Measurements from ENCODE around the gene CAPZB. TPM values are rescaled to one million over a fixed set of nuclear protein-coding genes. Genes with fewer than 3 reads are reported as not detected.
"Not testable (repeated sequence)": the region's sequence is repeated elsewhere in the genome, so short reads cannot be mapped to it uniquely, and the experiment has no call there.

Gene CAPZB
- polyA plus RNA-seq, 2 of the 4 experiments (the other 2 are of a cell fraction), result 133 to 296 TPM

GRCh38 chr1:19524791-19525190 is 39.5 kb upstream of the CAPZB start (continued):
- TF ChIP-seq RCOR1 (IDR thresholded peaks at IDR 0.05; ENCODE audit: low read depth, low read length) (no peak), ZFP36 (IDR thresholded peaks at IDR 0.05; ENCODE audit: borderline replicate concordance, partially characterized antibody) (no peak), USF2 (IDR thresholded peaks at IDR 0.05) (no peak), JUNB (IDR thresholded peaks at IDR 0.05) (no peak), RAD21 (conservative IDR thresholded peaks at IDR 0.05 in 1 of 2, IDR thresholded peaks at IDR 0.05 in 1 of 2) (no peak), SREBF2 (IDR thresholded peaks at IDR 0.05) (no peak), BHLHE40 (IDR thresholded peaks at IDR 0.05; ENCODE audit: low read depth, low read length) (no peak)

GRCh38 chr1:19522570-19522969 is 37.2 kb upstream of the CAPZB start:
- CTCF ChIA-PET; H3K4me1 ChIP-seq; H3K4me2 ChIP-seq; FAIRE-seq; H3K9me3 ChIP-seq; DNase-seq (ENCODE audit: low read depth in 1 of 2, low spot score in 1 of 2); H3K27ac ChIP-seq; ATAC-seq; POLR2A ChIA-PET; H3K4me3 ChIP-seq: not testable (repeated sequence)
- 27% methylated on average over 4 of the region's 4 CpGs for WGBS (ENCODE audit: missing lambda C conversion rate)

- TF ChIP-seq RFX5 (IDR thresholded peaks at IDR 0.05) (no peak), E2F6 (IDR thresholded peaks at IDR 0.05; ENCODE audit: borderline replicate concordance, low read depth) (no peak), HDAC2 (IDR thresholded peaks at IDR 0.05) (no peak), NR3C1 (IDR thresholded peaks at IDR 0.05) (no peak), CBX2 (IDR thresholded peaks at IDR 0.05; ENCODE audit: borderline replicate concordance, low read depth) (no peak), POLR2AphosphoS2 (conservative IDR thresholded peaks at IDR 0.05; ENCODE audit: low read length) (no peak), SMC3 (IDR thresholded peaks at IDR 0.05) (no peak), TP53 (CRISPR knock-in tag; IDR thresholded peaks at IDR 0.05) (no peak), MYC (IDR thresholded peaks at IDR 0.05; ENCODE audit: borderline replicate concordance, low read length) (no peak), JUN (IDR thresholded peaks at IDR 0.05) (no peak), ZSCAN20 (CRISPR knock-in tag; IDR thresholded peaks at IDR 0.05) (no peak), FOXS1 (CRISPR knock-in tag; IDR thresholded peaks at IDR 0.05) (no peak), REST (IDR thresholded peaks at IDR 0.05) (no peak)
- no peak overlapping the region for H3K4me2 ChIP-seq
- WGBS (ENCODE audit: missing lambda C conversion rate), result 70% methylated on average over 2 of the region's 2 CpGs
- CTCF ChIA-PET, result no interaction called here
- ATAC-seq (no peak), FAIRE-seq (no peak), DNase-seq (ENCODE audit: low read depth in 1 of 2, low spot score in 1 of 2) (no peak)
- 0 out of 3 replicates have a peak, but pooled peaks cover 5% of the 10 kb centered on the region for H3K4me1 ChIP-seq
- peaks cover 8% of the 10 kb centered on the region; the same call in 2 of the 3 replicates for H3K9me3 ChIP-seq
- POLR2A ChIA-PET, result no interaction called here
- H3K27ac ChIP-seq, result no peak overlapping the region
- no peak overlapping the region for H3K4me3 ChIP-seq
These were observed 36.1 kb upstream of the CAPZB start for GRCh38 chr1:19521411-19521810.

Measured in A549 (cell line).